ENCODE results near the gene POC1B. TPM values are rescaled to one million over a fixed set of nuclear protein-coding genes. Genes with fewer than 3 reads are reported as not detected.
A peak's percentile ranks its signal among the peaks of the same experiment; 100 is the strongest.

POC1B gene
- total and polyA plus RNA-seq, 10 donors: 10.5 to 47.3 (median 30.4) TPM

GRCh38 chr12:89537389-89537788 lies 11.5 kb upstream of the POC1B start:
- DNase-seq: no peak
- Histone ChIP-seq H3K36me3 (no peaks in the 10 kb centered on the region), H3K4me1 (peaks cover 0 to 2% (median 0%) of the 10 kb centered on the region in 6 donors), H3K27me3 (replicated peaks in 1 of 7) (no peaks in the 10 kb centered on the region), H3K27ac (no peak overlapping the region), H3K4me3 (no peak overlapping the region), H3K9me3 (no peaks in the 10 kb centered on the region)
- TF ChIP-seq POLR2A (IDR thresholded peaks at IDR 0.05) (no peak), POLR2AphosphoS5 (IDR thresholded peaks at IDR 0.05) (no peak)
- TF ChIP-seq, protein P1, sequence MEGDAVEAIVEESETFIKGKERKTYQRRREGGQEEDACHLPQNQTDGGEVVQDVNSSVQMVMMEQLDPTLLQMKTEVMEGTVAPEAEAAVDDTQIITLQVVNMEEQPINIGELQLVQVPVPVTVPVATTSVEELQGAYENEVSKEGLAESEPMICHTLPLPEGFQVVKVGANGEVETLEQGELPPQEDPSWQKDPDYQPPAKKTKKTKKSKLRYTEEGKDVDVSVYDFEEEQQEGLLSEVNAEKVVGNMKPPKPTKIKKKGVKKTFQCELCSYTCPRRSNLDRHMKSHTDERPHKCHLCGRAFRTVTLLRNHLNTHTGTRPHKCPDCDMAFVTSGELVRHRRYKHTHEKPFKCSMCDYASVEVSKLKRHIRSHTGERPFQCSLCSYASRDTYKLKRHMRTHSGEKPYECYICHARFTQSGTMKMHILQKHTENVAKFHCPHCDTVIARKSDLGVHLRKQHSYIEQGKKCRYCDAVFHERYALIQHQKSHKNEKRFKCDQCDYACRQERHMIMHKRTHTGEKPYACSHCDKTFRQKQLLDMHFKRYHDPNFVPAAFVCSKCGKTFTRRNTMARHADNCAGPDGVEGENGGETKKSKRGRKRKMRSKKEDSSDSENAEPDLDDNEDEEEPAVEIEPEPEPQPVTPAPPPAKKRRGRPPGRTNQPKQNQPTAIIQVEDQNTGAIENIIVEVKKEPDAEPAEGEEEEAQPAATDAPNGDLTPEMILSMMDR (IDR thresholded peaks at IDR 0.05 in 8 of 11, conservative IDR thresholded peaks at IDR 0.05 in 3 of 11): no peak
- WGBS, 5 donors: 87 to 98% (median 91%) methylated on average over 3 of the region's 3 CpGs
- intact Hi-C loops (cut with DNase I; ENCODE audit: low total_unique reads): no loop called here

- peaks cover 5 to 42% (median 25%) of the 10 kb centered on the region in 6 donors for H3K4me1 ChIP-seq
- no peaks in the 10 kb centered on the region for H3K9me3 ChIP-seq
- H3K4me3 ChIP-seq: no peak overlapping the region
- no peak for TF ChIP-seq POLR2A (IDR thresholded peaks at IDR 0.05)
- TF ChIP-seq, protein P1 (IDR thresholded peaks at IDR 0.05 in 8 of 11, conservative IDR thresholded peaks at IDR 0.05 in 3 of 11): peak; percentile 28 to 79 (median 67)
- peaks cover 0 to 3% (median 0%) of the 10 kb centered on the region in 6 donors for H3K36me3 ChIP-seq
- peak overlapping the region in 1 of 8 donors; percentile 41 for H3K27ac ChIP-seq
- no peak for DNase-seq
- intact Hi-C loops (cut with DNase I; ENCODE audit: low total_unique reads): loop anchor here (2.0 to 5.0 kb wide), 2 partner anchors 55 to 512 kb away; no protein-coding TSS in a partner anchor
- 18 to 39% (median 27%) methylated on average over 1 of the region's 1 CpG for WGBS, 5 donors
- no peaks in the 10 kb centered on the region for H3K27me3 ChIP-seq (replicated peaks in 1 of 7)
These were observed 3.9 kb upstream of the POC1B start for GRCh38 chr12:89529738-89530137.

- no peak for DNase-seq
- peaks cover 13 to 52% (median 32%) of the 10 kb centered on the region in 6 donors for H3K4me1 ChIP-seq
- H3K27me3 ChIP-seq (replicated peaks in 1 of 7): no peaks in the 10 kb centered on the region
- TF ChIP-seq POLR2AphosphoS5 (IDR thresholded peaks at IDR 0.05): no peak
- TF ChIP-seq, protein P1 (IDR thresholded peaks at IDR 0.05 in 8 of 11, conservative IDR thresholded peaks at IDR 0.05 in 3 of 11): no peak
- no peak for TF ChIP-seq POLR2A (IDR thresholded peaks at IDR 0.05)
- H3K36me3 ChIP-seq: peaks cover 0 to 5% (median 2%) of the 10 kb centered on the region in 6 donors
- 48 to 66% (median 61%) methylated on average over 4 of the region's 4 CpGs for WGBS, 5 donors
- no peak overlapping the region for H3K4me3 ChIP-seq
- peak overlapping the region in 4 of 8 donors; percentile 14 to 27 (median 22) for H3K27ac ChIP-seq
- H3K9me3 ChIP-seq: no peaks in the 10 kb centered on the region
- intact Hi-C loops (cut with DNase I; ENCODE audit: low total_unique reads): loop anchor here (2.0 to 5.0 kb wide), 2 partner anchors 54 to 511 kb away; no protein-coding TSS in a partner anchor
These were observed 2.6 kb upstream of the POC1B start for GRCh38 chr12:89528434-89528833.

DNA sequence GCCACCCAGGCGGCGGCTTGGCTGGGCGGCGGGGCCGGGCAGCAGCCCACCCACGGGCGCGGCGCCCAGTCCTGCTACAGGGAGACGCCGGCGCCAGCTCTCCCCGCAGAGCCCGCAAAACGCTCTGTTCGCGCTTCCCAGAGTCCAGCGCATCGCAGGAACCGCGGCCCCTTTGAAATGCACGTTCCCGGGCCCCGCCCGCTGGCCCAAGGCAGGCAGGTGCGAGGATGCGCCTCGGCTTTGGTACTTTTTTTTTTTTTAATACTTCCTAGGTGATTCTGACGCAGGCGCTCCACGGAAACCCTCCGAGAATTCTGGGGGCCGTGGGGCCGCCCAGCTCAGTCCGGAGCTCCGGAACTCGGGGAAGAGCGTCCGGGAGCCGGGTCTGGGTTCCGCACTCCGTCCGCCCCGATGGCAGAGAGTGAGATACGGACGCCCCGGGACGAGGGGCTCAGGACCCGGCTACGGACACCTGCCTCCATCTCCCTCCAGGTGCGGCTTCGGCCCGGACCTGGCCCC lies 483 bp downstream of the POC1B start:
- H3K9me3 ChIP-seq: no peaks in the 10 kb centered on the region
- TF ChIP-seq POLR2A (IDR thresholded peaks at IDR 0.05) (no peak), POLR2AphosphoS5 (IDR thresholded peaks at IDR 0.05) (no peak)
- TF ChIP-seq, protein P1 (IDR thresholded peaks at IDR 0.05 in 8 of 11, conservative IDR thresholded peaks at IDR 0.05 in 3 of 11): no peak
- intact Hi-C loops (cut with DNase I; ENCODE audit: low total_unique reads): loop anchor here (5.0 kb wide), 1 partner anchor 508 kb away; no protein-coding TSS in a partner anchor
- H3K4me3 ChIP-seq: peak overlapping the region; percentile 75 to 99 (median 96)
- H3K27me3 ChIP-seq (replicated peaks in 1 of 7): no peaks in the 10 kb centered on the region
- WGBS, 5 donors: 0% methylated on average over 34 to 53 of the region's 53 CpGs
- peak; percentile 92 for DNase-seq
- peak overlapping the region; percentile 78 to 97 (median 94) for H3K27ac ChIP-seq
- H3K4me1 ChIP-seq: peaks cover 27 to 83% (median 62%) of the 10 kb centered on the region in 6 donors
- H3K36me3 ChIP-seq: peaks cover 0 to 19% (median 0%) of the 10 kb centered on the region in 6 donors
